Esophagus squamous epithelium (tissue), 5 donors: ENCODE data around the gene TMF1. TPM values are rescaled to one million over a fixed set of nuclear protein-coding genes. Genes with fewer than 3 reads are reported as not detected.

ENCODE experiments used
- DNase-seq: peaks from one replicate; lab custom pipeline; 2025; lab: John Stamatoyannopoulos, UW
- H3K27ac ChIP-seq, 4 donors: fragments of 200-600 bp; sonication (generic); one replicate each; pipeline ENCODE4 v1.5.1; 2016 to 2019; ENCODE audit warnings: mild to moderate bottlenecking in 1 of 4
- H3K27me3 ChIP-seq, 4 donors: fragments of 200-600 bp; sonication (generic); 1 replicate in 3 of 4; 2 replicates in 1 of 4; pipeline versions ENCODE4 v1.5.1 to v1.6.0; 2017 to 2021; ENCODE audit warnings: antibody characterized with exemption in 1 of 4
- H3K36me3 ChIP-seq, 3 donors: fragments of 200-600 bp; sonication (generic); one replicate each; pipeline ENCODE4 v1.5.1; 2016 to 2019
- H3K4me1 ChIP-seq, 3 donors: fragments of 200-600 bp; sonication (generic); one replicate each; pipeline ENCODE4 v1.5.1; 2017 to 2019
- H3K4me3 ChIP-seq, 4 donors: fragments of 200-600 bp; sonication (generic); 1 replicate in 3 of 4; 2 replicates in 1 of 4; pipeline ENCODE4 v1.5.1; 2016 to 2019; ENCODE audit warnings: mild to moderate bottlenecking in 2 of 4, moderate library complexity in 1 of 4
- H3K9me3 ChIP-seq, 3 donors: fragments of 200-600 bp; sonication (generic); one replicate each; pipeline ENCODE4 v1.5.1; 2016 to 2019
- POLR2A ChIP-seq, 4 donors: fragments of 450-650 bp; IDR thresholded peaks; one replicate each; pipeline ENCODE4 v1.6.1; 2017; ENCODE audit warnings: antibody characterized with exemption in 4 of 4, mild to moderate bottlenecking in 4 of 4, moderate library complexity in 3 of 4
- WGBS, 2 donors: methylation state at CpG; one replicate each; pipeline ENCODE4 v1.1.5; 2018; 5-methylcytosine and 5-hydroxymethylcytosine counted together
- intact Hi-C: fragments of 100-400 bp; cut with DNase I; formaldehyde crosslinking; loops from one replicate; pipeline ENCODE4 v1.15.0; 2022
- total RNA-seq, 4 donors: library from RNA; depleted of rRNA; stranded (reverse); fragments of >200 nt; gene quantifications; one replicate each; pipeline ENCODE4 v1.1.0, GENCODE V29; 2016
- TF ChIP-seq, protein P1 (sequence below), 6 experiments: fragments of 450-650 bp in 4 of 6; fragments of 200-600 bp in 2 of 6; sonication (generic) in 2 of 6; IDR thresholded peaks; one replicate each; pipeline ENCODE4 v1.5.1; 2016 to 2019; ENCODE audit warnings: antibody characterized with exemption in 6 of 6, mild to moderate bottlenecking in 4 of 6, moderate library complexity in 4 of 6
- donor health status: DM: yes; HTN: yes; CAD: no.

Gene TMF1
- total RNA-seq, 4 donors from 2014 or later = 13.3 to 30.1 (median 19.4) TPM

DNA sequence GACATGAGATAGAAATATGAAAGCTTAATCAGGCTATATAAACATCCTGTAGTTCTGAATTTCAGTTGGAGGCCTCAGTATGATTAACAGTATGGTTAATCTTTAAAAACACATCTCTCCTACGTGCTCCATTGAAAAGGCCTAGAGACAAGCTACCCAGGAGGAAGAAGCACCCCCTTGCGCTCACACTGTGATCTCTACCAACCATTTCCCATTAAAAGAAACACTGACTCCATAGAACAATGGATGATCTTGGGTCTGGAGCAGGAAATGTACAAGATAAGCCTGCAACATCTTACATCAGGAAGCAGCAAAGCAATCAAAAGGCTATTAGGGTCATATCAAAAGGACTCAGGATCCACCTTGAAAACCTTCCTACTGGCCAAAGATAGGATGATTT lies 35.2 kb downstream of the TMF1 start:
- 90 to 100% methylated on average over 2 of the region's 2 CpGs for WGBS, 2 donors
- no peaks in the 10 kb centered on the region for H3K9me3 ChIP-seq
- no peak for DNase-seq
- H3K27me3 ChIP-seq = no peaks in the 10 kb centered on the region
- intact Hi-C loops = no loop called here
- peaks cover 3 to 26% (median 13%) of the 10 kb centered on the region in 3 donors for H3K4me1 ChIP-seq
- no peak for TF ChIP-seq POLR2A (IDR thresholded peaks at IDR 0.05)
- TF ChIP-seq, protein P1, sequence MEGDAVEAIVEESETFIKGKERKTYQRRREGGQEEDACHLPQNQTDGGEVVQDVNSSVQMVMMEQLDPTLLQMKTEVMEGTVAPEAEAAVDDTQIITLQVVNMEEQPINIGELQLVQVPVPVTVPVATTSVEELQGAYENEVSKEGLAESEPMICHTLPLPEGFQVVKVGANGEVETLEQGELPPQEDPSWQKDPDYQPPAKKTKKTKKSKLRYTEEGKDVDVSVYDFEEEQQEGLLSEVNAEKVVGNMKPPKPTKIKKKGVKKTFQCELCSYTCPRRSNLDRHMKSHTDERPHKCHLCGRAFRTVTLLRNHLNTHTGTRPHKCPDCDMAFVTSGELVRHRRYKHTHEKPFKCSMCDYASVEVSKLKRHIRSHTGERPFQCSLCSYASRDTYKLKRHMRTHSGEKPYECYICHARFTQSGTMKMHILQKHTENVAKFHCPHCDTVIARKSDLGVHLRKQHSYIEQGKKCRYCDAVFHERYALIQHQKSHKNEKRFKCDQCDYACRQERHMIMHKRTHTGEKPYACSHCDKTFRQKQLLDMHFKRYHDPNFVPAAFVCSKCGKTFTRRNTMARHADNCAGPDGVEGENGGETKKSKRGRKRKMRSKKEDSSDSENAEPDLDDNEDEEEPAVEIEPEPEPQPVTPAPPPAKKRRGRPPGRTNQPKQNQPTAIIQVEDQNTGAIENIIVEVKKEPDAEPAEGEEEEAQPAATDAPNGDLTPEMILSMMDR (IDR thresholded peaks at IDR 0.05) = no peak
- peaks cover 0 to 28% (median 0%) of the 10 kb centered on the region in 3 donors for H3K36me3 ChIP-seq
- H3K27ac ChIP-seq = no peak overlapping the region
- no peak overlapping the region for H3K4me3 ChIP-seq

DNA sequence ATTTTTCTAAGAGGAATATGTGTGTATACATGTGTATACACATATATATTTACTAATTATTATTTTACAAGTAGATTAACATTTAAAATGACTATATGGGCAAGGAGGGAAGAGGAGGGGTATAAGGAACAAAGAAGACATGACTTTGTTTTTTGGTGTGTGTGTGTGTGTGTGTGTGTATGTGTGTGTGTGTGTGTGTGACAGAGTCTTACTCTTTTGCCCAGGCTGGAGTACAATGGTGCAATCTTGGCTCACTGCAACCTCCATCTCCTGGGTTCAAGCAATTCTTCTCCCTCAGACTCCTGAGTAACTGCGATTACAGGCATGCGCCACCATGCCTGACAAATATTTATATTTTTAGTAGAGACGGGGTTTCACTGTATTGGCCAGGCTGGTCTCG lies 36.0 kb downstream of the TMF1 start:
- Histone ChIP-seq H3K27me3 (no peaks in the 10 kb centered on the region), H3K4me1 (peaks cover 3 to 34% (median 13%) of the 10 kb centered on the region in 3 donors), H3K4me3 (no peak overlapping the region), H3K9me3 (no peaks in the 10 kb centered on the region), H3K27ac (no peak overlapping the region), H3K36me3 (peaks cover 0 to 20% (median 0%) of the 10 kb centered on the region in 3 donors)
- TF ChIP-seq POLR2A (IDR thresholded peaks at IDR 0.05) = no peak
- TF ChIP-seq, protein P1 (IDR thresholded peaks at IDR 0.05) = no peak
- no peak for DNase-seq
- 83 to 98% methylated on average over 4 of the region's 4 CpGs for WGBS, 2 donors
- intact Hi-C loops = no loop called here

DNA sequence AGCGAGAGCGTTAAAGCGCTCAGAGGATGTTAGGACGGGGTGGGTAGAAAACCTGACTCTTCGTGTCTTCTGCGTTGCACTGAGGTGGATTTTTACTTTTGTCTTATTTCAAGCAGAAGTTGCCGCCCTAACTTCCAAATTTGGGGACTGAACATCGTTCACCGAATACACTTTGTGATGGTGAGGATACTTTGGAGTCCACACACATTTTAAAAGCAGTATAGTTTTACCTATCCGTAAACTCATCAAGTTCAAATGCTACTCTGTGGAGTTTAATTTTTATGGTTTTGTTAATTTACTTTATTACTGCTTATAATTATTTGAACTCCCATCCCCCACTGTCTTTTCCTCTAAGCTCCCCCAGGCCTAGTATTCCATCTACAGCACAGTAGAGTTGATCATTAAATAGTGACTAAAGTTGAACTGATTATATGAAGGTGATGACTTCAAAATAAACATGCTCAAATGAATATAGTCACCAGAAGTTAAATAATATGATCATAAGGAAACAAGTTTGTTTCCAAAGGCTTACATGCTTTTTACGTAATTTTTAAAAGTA lies 38.0 kb downstream of the TMF1 start:
- Histone ChIP-seq H3K4me1 (peaks cover 3 to 54% (median 13%) of the 10 kb centered on the region in 3 donors), H3K9me3 (no peaks in the 10 kb centered on the region), H3K27me3 (no peaks in the 10 kb centered on the region), H3K4me3 (peak overlapping the region; percentile 71 to 86 (median 78)), H3K36me3 (peaks cover 0 to 28% (median 0%) of the 10 kb centered on the region in 3 donors), H3K27ac (peak overlapping the region; percentile 93 to 97 (median 96))
- DNase-seq = no peak
- intact Hi-C loops = no loop called here
- 10 to 16% methylated on average over 10 to 11 of the region's 11 CpGs for WGBS, 2 donors
- no peak for TF ChIP-seq POLR2A (IDR thresholded peaks at IDR 0.05)
- TF ChIP-seq, protein P1 (IDR thresholded peaks at IDR 0.05) = no peak

- H3K36me3 ChIP-seq = peaks cover 0 to 28% (median 0%) of the 10 kb centered on the region in 3 donors
- no peaks in the 10 kb centered on the region for H3K9me3 ChIP-seq
- peak in 2 of 4 donors; percentile 57 to 67 for TF ChIP-seq POLR2A (IDR thresholded peaks at IDR 0.05)
- TF ChIP-seq, protein P1 (IDR thresholded peaks at IDR 0.05) = peak; percentile 36 to 63 (median 50)
- H3K4me3 ChIP-seq = peak within 1 kb of the TSS; percentile 71 to 86 (median 78)
- DNase-seq = no peak
- intact Hi-C loops = no loop called here
- peak within 1 kb of the TSS; percentile 93 to 97 (median 96) for H3K27ac ChIP-seq
- 5% methylated on average over 4 of the region's 96 CpGs; no CpG with 5 or more reads in 1 of the 2 donors for WGBS, 2 donors
- peaks cover 3 to 60% (median 13%) of the 10 kb centered on the region in 3 donors for H3K4me1 ChIP-seq
- no peaks in the 10 kb centered on the region for H3K27me3 ChIP-seq
Observed at GRCh38 chr3:69013253-69014021, 38.7 kb downstream of the TMF1 start, which contains the start of gene EOGT. EOGT (minus strand) TSS chr3:69013684; CDS start chr3:69009846, 3,838 bp downstream.

GRCh38 chr3:69012800-69013252 lies 39.3 kb downstream of the TMF1 start:
- intact Hi-C loops = no loop called here

More at GRCh38 chr3:69012800-69013252, 39.3 kb downstream of the TMF1 start:
- Histone ChIP-seq H3K4me1 (peaks cover 3 to 66% (median 13%) of the 10 kb centered on the region in 3 donors), H3K27me3 (no peaks in the 10 kb centered on the region), H3K36me3 (peaks cover 0 to 28% (median 0%) of the 10 kb centered on the region in 3 donors), H3K27ac (peak overlapping the region; percentile 93 to 97 (median 96)), H3K4me3 (peak overlapping the region; percentile 71 to 86 (median 78)), H3K9me3 (no peaks in the 10 kb centered on the region)
- peak in 1 of 4 donors; percentile 7 for TF ChIP-seq POLR2A (IDR thresholded peaks at IDR 0.05)
- TF ChIP-seq, protein P1 (IDR thresholded peaks at IDR 0.05) = no peak
- DNase-seq = no peak
- WGBS, 2 donors = 8 to 18% methylated on average over 8 to 9 of the region's 36 CpGs
